8988T (cell line): Measurements from ENCODE around the gene TSPAN1.
A peak's percentile ranks its signal among the peaks of the same experiment; 100 is the strongest.

Experiments
- DNase-seq: peaks from one replicate; pipeline ENCODE4 v3.0.0; 2011

The TSPAN1 gene

DNA sequence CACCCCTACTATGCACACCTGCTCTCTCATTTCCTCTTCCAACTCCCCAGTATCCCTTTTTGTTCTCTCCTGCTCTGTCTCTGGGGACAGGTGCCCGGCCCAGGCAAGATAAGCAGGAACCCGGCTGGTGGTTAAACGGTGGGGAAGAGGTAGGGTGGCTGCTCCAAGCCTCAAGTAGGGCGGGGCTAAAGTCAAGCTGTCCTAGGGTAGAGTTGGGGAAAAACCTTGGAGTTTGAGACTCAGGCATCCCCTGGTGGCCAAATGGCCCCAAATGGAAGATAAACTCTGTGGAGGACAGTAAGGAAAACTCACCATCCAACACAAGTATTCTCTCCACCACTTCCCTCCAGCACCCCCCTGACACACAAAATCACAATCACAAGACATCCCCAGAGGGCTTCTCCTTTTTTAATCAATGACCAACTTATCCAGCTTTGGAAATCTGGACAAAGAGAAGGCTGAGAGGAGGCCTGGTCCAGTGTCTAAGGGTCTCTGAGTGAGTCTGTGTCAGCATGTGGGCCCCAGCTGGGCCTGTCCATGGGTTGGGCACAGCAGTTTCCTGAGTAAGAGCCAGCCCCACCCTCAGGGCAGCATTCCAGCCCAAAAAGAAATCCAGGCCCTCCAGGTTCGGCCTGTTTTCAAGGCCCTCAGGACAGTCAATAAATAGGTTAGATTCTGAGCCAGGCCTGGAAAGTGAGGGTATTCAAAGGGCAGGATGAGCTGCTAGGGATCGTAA lies 13.6 kb downstream of the TSPAN1 start:
- no peak for DNase-seq

DNA sequence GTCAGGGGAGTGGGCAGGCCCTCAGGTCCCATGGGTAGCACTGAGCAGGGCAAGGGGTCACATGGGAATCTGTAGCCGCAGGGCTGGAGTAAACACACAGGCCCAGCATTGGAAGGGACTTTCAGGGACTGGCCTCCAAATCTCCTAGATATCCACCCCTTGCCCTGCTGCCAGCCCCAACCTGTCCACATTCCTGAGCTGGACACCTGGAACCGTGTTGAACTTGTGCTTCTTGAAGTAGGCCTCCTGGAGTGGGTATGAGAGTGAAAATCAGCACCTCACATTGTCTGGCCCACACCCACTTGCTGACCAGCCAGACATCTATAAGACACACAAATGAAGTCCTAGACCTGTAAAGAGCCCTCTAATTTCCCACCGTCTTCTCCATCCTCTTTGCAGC lies 15.7 kb downstream of the TSPAN1 start:
- no peak for DNase-seq

DNA sequence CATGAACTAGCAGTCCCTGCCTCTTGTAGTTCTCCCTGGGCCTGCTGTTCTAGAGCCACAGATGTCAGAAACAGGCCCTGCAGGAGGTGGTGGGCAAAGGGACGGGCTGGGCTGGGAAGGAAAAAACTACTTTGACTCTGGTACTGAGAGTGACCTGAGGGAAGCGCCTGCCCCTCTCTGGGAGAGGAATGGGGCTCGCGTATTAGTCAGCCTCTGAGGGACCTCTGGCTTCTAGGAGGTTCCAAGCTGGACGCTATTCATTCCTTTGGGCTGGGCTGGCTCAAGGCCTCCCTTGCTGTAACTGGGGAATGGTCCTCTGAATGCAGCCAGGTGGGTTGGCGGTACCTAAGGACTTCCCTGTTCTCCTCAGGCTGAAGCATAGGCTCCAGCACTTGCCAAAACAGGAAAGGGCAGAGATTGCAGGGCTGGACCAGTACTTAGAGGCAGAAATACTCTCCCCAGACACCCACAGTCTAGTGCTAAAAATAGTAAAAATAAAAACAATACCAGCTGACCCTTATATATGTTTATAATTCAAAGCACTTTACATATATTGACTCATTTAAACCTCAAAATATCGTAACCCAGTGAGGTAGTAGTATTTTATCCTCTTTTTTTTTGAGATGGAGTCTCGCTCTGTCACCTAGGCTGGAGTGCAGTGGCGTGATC lies 16.3 kb downstream of the TSPAN1 start:
- DNase-seq, result no peak

DNA sequence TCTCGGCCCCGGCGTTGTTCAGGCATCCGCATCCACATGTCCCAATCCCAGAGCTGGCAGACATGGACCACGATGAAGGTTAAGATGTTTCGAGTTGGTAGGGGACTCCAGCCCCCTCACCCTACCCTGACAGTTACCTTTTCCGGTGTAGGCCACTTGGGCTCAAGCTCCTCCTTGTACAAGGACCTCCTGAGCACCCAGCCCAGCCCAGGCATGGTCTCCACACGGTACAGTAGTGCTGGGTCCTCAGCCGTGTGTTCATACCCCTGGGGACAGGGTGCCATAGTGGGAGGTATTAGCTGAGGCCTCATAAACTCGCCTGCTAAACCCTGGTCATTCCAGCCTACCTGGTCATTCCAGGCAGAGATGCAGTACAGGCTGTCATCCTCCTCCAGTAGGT lies 17.3 kb downstream of the TSPAN1 start:
- no peak for DNase-seq

DNA sequence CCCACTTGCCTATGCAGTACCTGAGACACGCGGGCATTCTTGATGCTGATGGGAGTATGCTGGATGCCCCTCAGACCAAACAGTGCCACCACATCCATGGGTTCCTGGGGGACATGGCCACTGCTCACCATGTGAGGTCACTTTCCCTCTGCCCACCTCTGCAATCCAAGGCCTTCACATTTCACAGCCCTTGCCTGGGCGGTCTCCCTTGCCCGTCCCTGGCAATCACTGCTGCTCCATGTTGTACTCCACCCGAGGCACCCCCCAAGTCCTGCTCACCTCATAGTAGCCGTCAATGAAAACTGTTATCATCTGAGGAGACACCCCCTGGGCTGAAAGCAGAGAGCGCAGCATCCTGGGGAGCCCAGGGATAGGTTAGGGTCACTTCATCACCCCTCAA lies 18.4 kb downstream of the TSPAN1 start:
- DNase-seq, result no peak

DNA sequence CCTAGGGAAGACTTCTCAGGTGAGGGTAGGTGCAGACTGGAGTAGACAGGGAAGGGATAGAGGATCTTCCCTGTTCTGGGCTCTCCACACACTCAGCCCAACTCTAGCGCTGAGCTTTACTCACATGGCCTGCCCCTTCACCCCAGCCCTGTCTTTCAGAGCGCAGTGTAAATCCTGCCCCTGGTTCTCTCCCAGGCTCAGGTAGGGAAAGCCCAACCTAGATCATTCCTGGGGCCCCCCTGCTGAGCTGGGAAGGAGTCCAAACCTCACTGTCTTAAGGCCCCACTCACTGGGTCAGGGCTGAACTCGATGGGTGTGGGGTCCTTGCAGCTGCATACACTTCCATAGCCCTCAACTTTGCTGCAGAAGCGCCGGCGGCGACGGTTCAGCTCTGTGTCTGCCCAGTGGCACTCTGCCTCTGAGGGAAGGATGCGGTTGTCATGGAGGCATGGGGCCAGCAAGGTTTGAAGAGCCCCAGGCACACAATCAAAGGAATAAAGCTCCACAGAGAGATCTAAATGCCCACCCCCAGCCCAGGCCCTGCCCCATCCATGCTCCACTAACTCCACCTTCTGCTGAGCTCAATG lies 19.2 kb downstream of the TSPAN1 start:
- no peak for DNase-seq

DNA sequence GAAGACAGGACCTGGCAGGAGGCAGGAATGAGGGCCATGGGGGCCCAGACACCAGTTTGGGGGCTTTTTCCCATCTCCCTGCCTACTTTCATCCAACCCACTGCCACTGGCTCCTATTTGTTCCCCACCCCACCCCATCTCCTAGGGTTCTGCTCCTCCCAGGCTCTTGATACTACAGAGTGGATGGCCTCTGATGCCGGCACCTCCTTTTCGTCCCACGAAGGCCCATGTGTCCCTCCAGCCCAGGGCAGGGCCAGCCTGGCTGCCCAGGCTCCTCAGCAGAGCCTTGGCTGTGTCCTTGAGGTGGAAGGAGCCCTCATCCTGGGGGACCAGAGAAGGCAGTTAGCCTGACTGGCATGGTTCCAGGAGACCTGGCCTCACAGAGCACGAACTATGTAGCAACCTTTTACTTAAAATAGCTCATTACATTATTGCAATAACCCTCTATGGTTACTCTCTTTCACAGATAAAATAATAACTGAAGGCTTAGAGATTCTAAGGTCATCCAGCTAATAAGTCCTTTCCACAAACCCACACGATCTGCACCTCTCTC lies 19.8 kb downstream of the TSPAN1 start:
- DNase-seq, result no peak

DNA sequence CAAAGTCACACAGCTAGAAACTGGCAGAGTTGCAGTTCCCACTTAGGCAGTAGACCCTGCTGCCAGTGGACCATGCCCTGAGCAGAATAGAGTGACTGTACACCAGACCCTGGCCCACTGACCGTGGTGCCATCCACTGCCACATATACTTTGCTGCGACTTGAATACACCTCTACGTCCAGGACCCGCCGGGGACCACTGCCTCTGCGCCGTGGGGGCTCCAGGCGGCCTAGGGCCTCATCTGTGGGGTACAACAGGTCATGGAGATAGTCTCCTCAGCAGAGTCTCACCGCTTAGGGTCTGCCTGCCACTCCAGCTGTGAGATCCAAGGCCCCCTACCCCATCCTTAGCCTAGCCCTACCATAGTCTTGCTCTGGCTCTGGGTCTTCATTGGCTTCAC lies 21.7 kb downstream of the TSPAN1 start:
- DNase-seq, result no peak

DNA sequence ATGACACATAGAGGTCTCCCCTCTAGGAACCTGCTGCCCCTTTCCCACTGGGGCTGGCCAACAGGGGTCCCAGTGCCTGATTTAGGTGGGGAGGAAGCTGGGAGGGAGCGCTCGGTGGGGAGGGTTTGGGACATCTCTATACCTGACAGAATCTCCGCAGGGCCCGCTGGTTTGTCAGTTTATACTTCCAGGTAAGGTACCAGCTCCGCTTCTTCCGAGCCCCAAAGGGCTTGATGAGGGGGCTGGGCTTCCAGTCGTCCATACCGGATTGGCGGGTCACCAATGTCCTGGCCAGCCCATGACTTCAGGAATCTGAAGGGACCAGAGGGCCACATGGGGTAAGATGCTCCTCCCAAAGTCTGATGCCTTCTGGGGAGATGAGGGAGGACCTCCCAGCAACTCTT lies 22.7 kb downstream of the TSPAN1 start:
- no peak for DNase-seq

DNA sequence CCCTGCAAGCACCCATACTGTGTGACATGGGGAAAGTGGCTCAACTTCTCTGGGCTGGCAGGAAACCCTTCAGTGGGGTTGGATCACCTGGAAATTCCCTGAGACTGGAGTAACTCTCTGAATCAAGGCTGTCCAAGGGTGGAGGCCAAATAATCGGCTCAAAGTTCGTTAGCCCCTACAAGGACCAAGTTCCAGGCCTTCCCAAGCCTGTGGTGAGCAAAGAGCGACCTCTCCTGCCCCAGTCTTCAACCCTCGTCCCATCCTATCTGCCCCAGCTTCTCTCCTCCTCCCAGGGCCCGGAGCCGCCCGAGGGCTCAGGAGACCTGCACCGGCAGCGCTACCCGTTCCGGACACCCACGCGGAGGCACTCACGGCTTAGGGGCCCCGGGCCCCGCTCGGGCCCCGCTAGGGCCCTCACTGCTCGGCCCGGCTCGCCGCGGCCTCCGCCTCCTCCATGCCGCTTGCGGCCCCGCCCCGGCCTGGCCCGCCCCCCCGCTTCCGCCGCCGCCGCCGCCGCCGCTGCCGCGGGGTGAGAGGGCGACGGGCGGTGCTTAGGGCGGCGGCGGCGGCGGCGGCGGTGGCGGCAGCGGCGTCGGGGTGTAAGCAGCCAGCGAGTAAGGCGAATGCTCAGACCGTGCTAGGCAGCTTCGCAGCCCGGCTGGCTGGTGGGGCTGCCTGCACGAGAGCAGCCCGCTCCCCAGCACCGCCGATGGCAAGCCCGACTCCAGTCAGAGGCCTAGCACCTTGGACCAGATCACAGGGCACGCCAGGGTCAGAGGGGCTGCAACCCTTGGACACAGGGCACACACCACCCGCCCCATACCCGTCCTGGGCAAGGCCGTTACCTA lies 23.3 kb downstream of the TSPAN1 start, which contains the start of gene POMGNT1:
POMGNT1 (minus strand) TSS at position 471 of the 848 bp plus-strand sequence. CDS start 613 bp downstream, outside the sequence.
- DNase-seq, result peak; percentile 81

DNA sequence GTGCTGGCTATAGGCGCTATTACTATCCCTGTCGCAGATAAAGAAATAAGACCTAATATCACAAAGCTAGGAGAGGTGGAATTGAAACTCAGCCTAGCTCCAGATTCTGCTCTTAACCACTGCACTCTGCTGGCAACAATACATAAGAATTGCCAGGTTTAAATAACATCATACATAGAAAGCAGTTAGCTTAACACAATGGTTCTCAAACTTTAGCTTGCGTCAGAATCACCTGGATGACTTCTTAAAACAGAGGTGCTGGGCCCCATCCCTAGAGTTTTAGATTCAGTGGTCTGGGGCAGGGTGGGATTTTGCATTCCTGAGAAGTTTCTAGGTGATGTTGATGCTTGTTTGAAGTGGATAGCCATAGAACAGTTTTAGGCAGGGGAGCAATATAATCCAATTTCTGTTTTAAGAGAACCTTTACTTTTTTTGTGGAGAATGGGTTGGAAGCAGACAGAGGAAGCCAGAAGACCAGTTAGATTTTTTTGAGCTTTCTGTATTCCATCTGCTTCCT lies 24.4 kb downstream of the TSPAN1 start:
- DNase-seq, result no peak

DNA sequence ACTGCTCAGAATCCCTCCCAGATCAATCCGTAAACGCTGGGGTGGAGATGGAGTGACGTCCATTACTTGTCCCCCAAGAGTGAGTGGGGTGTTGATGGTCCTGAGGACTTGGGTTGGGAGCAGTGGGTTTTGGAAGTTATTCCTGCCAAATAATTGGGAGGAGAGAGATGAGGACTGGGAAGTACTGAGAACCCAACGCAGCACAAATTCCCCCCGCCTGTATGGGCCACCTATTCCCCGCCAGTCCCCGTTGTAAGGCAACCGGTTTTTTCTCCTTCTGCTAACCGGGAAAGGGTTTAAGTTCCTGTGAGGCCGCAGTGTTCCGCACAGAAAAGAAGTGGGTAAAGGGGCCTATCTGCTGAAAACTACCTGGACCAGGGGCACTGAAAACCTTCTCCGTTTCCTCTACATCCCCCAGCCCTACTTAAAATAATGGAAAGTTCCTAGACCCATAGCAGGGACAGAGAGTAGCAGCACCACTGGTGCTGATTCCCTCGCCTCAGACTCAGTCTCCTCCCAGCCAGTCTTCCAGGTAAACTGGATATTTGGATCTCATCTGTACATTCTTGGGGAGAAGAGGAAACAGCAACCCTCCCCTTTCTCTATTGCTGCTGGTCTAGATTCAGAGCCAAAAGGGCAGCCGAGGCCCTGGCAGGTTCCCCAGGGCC lies 29.0 kb downstream of the TSPAN1 start:
- DNase-seq, result no peak

DNA sequence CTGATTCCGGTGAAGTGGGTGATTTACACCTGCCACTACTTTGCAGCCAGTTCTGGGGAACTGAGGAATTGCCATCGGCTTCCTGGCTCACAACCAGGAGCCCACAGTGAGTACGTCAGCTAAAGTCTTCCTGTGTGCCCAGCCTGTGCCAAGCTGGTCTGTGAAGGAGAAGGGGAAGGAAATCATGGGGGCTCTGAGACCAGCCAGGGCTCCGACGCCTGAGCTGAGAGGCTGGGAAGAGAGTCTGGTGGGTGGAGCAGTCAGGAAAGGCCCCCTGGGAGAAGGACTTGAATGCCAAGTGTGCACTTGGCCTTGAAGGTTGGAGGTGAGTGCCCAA lies 29.5 kb downstream of the TSPAN1 start:
- no peak for DNase-seq

DNA sequence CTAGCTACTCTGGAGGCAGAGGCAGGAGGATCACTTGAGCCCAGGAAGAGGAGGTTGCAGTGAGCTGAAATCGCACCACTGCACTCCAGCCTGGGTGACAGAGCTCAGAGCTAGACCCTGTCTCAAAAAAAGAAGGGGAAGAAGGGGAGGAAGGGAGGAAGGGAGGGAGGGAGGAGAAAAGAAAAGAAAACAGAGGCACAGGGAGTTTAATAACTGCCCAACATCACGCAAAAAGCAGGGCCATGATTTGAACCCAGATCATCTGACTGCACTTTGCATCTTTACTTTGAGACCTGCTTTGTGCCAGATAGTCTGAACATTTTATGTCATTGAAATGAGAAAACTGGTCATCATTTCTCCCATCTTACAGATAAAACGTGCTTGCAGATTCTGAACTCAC lies 30.3 kb downstream of the TSPAN1 start:
- no peak for DNase-seq

DNA sequence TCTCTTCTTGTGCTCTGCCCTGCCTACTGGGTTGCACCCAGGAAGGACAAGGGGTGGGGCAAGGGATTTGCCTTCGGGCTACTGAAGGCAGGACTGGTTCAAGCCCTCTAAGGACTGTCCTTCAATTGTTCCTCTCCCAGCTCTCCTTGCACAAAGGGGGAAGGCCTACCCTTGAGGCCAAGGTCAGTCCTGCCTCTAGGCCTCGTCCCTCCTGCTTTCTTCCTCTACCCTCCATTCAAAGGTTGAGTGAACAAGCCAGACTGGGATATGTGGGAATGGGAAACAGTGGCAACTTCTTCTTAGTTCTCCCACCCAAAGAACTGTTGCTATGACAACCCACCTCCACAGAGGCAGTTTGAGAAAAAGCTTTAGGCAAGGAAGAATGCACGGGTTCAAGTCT lies 30.9 kb downstream of the TSPAN1 start:
- no peak for DNase-seq

DNA sequence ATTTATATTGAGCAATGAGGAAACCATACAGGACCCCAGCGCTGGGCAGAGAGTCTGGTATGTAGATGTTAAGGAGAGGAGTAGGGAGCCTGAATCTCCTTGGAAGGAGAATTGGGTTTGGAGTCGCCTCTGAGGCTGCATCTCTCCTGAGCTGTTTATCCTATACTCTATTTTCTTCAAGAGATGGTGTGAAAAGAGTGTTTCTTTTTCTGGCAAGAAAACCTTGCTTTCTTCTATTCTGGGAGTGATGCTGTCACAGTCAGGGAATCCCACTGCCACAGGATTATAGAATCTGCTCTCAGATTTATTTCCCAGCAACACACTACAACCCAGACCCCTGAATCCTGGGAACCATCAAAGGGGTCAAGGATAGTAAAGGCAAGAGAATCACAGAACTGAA lies 31.5 kb downstream of the TSPAN1 start:
- DNase-seq, result no peak

DNA sequence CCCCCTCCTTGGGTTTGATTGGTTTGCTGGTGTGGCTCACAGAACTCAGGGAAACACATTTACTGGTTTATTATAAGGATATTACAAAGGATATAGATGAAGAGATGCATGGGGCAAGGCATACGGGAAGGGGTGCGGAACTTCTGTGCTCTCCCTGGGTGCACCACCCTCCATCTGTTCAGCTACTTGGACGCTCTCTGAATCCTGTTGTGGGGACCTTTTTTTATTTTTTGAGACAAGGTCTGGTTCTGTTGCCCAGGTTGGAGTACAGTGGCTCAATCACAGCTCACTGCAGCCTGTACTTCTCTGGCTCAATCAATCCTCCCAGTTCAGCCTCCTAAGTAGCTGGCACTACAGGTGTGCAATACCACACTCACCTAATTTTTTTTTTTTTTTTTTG lies 35.7 kb downstream of the TSPAN1 start:
- no peak for DNase-seq

DNA sequence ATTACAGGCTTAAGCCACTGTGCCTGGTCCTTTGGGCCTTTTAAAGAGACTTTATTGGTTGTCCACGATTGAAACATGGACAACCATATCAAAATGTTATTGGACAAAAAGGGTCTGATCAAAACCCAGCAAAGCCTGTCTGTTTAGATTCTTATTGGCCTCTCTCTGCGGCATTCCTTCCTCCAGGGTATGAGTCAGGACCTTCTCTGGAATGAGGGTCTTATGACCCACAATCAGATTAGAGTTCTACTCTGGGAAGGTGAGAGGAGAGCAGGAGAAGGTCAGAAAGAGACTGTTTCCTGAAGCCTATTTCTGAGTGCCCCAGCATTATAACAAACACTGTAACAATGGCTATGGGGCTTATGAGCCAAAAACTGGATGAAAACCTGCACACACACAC lies 36.2 kb downstream of the TSPAN1 start:
- DNase-seq, result no peak

DNA sequence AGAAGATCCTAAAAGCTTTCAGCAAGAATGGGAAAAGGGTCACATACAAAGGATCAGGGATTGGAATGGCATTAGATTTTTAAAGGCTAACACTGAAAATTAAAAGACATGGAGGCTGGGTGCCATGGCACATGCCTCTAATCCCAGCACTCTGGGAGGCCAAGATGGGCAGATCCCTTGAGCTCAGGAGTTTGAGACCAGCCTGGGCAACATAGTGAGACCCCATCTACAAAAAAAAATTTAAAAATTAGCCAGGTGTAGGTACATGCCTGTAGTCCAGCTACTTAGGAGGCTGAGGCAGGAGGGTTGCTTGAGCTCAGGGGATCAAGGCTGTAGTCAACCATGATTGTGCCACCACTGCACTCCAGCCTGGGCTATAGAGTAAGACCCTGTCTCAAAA lies 40.6 kb downstream of the TSPAN1 start:
- no peak for DNase-seq

DNA sequence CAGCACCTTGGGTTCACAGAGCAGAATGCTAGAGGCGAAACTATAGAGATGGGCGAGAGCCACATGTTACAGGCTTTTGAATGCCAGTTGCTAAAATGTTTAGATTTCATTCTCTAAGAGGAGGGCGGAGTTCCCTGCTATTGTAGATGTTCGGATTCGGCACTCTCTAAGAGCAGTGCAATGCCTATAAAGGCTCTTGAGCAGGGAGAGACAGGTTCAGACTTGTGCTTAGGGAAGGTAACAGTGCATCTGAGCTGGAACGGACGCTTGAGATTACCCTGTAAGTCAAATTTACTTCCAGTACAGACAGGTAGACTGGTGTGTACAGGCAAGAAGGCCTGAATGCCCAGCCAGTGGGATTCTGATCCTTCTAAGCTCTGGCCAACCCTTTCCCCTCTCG lies 43.6 kb downstream of the TSPAN1 start:
- DNase-seq, result no peak

DNA sequence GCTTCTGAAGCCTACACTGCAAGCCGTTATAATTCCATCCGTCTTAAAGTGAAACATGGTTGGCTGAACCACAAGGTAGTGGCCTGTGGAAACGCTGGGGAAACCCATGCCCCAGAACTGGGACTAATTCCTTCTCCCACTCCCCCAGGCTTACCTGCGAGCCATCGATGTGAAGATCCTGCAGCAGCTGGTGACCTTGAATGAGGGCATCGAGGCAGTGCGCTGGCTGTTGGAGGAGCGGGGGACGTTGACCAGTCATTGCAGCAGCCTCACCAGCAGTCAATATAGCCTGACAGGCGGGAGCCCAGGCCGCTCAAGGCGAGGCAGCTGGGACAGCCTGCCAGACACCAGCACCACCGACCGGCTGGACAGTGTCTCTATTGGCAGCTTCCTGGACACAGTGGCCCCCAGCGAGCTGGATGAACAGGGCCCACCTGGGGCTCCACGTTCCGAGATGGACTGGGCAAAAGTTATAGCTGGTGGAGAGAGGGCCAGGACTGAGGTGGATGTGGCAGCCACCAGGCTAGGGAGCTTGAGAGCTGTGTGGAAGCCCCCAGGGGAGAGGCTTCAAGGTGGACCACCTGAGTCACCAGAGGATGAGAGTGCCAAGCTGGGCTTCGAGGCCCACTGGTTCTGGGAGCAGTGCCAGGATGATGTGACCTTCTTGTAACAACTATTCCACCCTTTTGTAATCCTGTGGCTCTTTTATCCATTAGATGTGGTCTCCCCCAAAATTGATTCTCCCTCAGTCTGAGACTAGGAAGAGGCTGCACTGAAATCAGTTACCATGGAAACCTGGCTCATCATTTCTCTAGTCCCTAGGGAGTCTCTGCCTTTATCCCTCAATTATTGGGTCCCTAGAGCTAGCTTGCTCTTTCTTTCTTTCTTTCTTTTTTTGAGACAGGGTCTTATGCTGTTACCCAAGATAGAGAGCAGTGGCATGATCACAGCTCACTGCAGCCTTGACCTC lies 44.9 kb downstream of the TSPAN1 start:
- DNase-seq, result no peak
